H1 (cell line): Measurements from ENCODE around the gene C12orf76. TPM values are rescaled to one million over a fixed set of nuclear protein-coding genes. Genes with fewer than 3 reads are reported as not detected.

Experiments
- HDAC2 ChIP-seq, 2 experiments: fragments of 300-600 bp in 1 of 2; sonication (generic) in 1 of 2; IDR thresholded peaks; 2 replicates each; pipeline ENCODE4 v1.6.1; 2011 to 2012; ENCODE audit warnings: low read depth in 2 of 2, low read length in 2 of 2, mild to moderate bottlenecking in 2 of 2, moderate library complexity in 2 of 2, borderline replicate concordance in 1 of 2, inconsistent platforms in 1 of 2
- SP1 ChIP-seq: IDR thresholded peaks from 2 replicates; pipeline ENCODE4 v1.6.1; 2011; ENCODE audit warnings: low read depth, low read length
- polyA plus RNA-seq, 7 experiments: library from polyadenylated mRNA; depleted of rRNA in 3 of 7; stranded (reverse) in 5 of 7; unstranded in 2 of 7; fragments of >200 nt in 5 of 7; fragments of 200-250 nt in 2 of 7; gene quantifications; 1 replicate in 5 of 7; 2 replicates in 1 of 7; 4 replicates in 1 of 7; pipeline versions ENCODE4 v1.2.1 to v1.2.3, GENCODE V29; 2011 to 2013; ENCODE audit warnings: missing spikeins in 2 of 7, mixed read lengths in 2 of 7
- total RNA-seq: library from RNA; stranded (reverse); fragmentation: NEBNext Ultra II Directional; extraction: Animal tissue kit (Norgen Biotek cat#: 25700); gene quantifications from 2 replicates; pipeline ENCODE4 v1.2.1, GENCODE V29; 2021

Gene C12orf76
- total and polyA plus RNA-seq, 2 of the 8 experiments (the other 6 are each of a cell fraction or from before 2014, with no cell fraction given), result 14.4 to 18.6 TPM

- no peak for TF ChIP-seq HDAC2 (IDR thresholded peaks at IDR 0.05; ENCODE audit: borderline replicate concordance in 1 of 2, low read depth in 2 of 2, low read length in 2 of 2)
- TF ChIP-seq SP1, result no peak
These were observed 1.7 kb downstream of the C12orf76 start (continued) for GRCh38 chr12:110046451-110047187.
